IPS-18a (cell line): ENCODE results near the gene AGAP5.

Experiments used
- H3K27ac ChIP-seq: one replicate; pipeline ENCODE4 v1.5.1; 2013; ENCODE audit warnings: low read length
- H3K27me3 ChIP-seq: one replicate; pipeline ENCODE4 v1.6.1; 2013; ENCODE audit warnings: mild to moderate bottlenecking, low read length; ENCODE audit not compliant: control insufficient read depth, insufficient read depth
- H3K36me3 ChIP-seq: one replicate; pipeline ENCODE4 v1.6.1; 2013; ENCODE audit warnings: low read depth, low read length; ENCODE audit not compliant: control insufficient read depth
- H3K4me1 ChIP-seq: one replicate; pipeline ENCODE4 v1.6.1; 2013; ENCODE audit warnings: low read depth, low read length; ENCODE audit not compliant: control insufficient read depth
- H3K4me3 ChIP-seq: one replicate; pipeline ENCODE4 v1.5.1; 2013; ENCODE audit warnings: low read length
- H3K9ac ChIP-seq: one replicate; pipeline ENCODE4 v1.6.1; 2013; ENCODE audit warnings: mild to moderate bottlenecking, low read length, moderate library complexity
- H3K9me3 ChIP-seq: one replicate; pipeline ENCODE4 v1.6.1; 2013; ENCODE audit warnings: low read depth, low read length; ENCODE audit not compliant: control insufficient read depth

Gene AGAP5

GRCh38 chr10:73648975-73649829 lies 48.7 kb downstream of the AGAP5 start:
- no peaks in the 10 kb centered on the region for H3K27me3 ChIP-seq
- no peaks in the 10 kb centered on the region for H3K36me3 ChIP-seq
- no peak overlapping the region for H3K27ac ChIP-seq
- no peaks in the 10 kb centered on the region for H3K4me1 ChIP-seq
- H3K9ac ChIP-seq = no peak overlapping the region
- no peaks in the 10 kb centered on the region for H3K9me3 ChIP-seq
- H3K4me3 ChIP-seq = no peak overlapping the region

- no peaks in the 10 kb centered on the region for H3K36me3 ChIP-seq
- H3K27ac ChIP-seq = no peak overlapping the region
- H3K9ac ChIP-seq = no peak overlapping the region
- H3K27me3 ChIP-seq = no peaks in the 10 kb centered on the region
- peak overlapping the region; percentile 38 for H3K4me3 ChIP-seq
- H3K9me3 ChIP-seq = no peaks in the 10 kb centered on the region
- H3K4me1 ChIP-seq = no peaks in the 10 kb centered on the region
Observed at GRCh38 chr10:73647875-73648651, 49.8 kb downstream of the AGAP5 start.

GRCh38 chr10:73647211-73647874 lies 50.6 kb downstream of the AGAP5 start:
- Histone ChIP-seq H3K27ac (no peak overlapping the region), H3K36me3 (no peaks in the 10 kb centered on the region), H3K4me1 (no peaks in the 10 kb centered on the region), H3K27me3 (no peaks in the 10 kb centered on the region), H3K9ac (no peak overlapping the region), H3K9me3 (no peaks in the 10 kb centered on the region), H3K4me3 (peak overlapping the region; percentile 38)

GRCh38 chr10:73646598-73647041 lies 51.3 kb downstream of the AGAP5 start:
- H3K4me3 ChIP-seq = no peak overlapping the region
- H3K9me3 ChIP-seq = no peaks in the 10 kb centered on the region
- H3K9ac ChIP-seq = no peak overlapping the region
- H3K4me1 ChIP-seq = no peaks in the 10 kb centered on the region
- no peaks in the 10 kb centered on the region for H3K27me3 ChIP-seq
- no peaks in the 10 kb centered on the region for H3K36me3 ChIP-seq
- no peak overlapping the region for H3K27ac ChIP-seq

- no peak overlapping the region for H3K27ac ChIP-seq
- H3K9me3 ChIP-seq = no peaks in the 10 kb centered on the region
- no peaks in the 10 kb centered on the region for H3K4me1 ChIP-seq
- H3K4me3 ChIP-seq = no peak overlapping the region
- H3K27me3 ChIP-seq = no peaks in the 10 kb centered on the region
- H3K9ac ChIP-seq = no peak overlapping the region
- no peaks in the 10 kb centered on the region for H3K36me3 ChIP-seq
Observed at GRCh38 chr10:73645251-73645650, 52.7 kb downstream of the AGAP5 start.

- Histone ChIP-seq H3K4me3 (no peak overlapping the region), H3K36me3 (no peaks in the 10 kb centered on the region), H3K27ac (no peak overlapping the region), H3K9me3 (no peaks in the 10 kb centered on the region), H3K27me3 (no peaks in the 10 kb centered on the region), H3K9ac (no peak overlapping the region), H3K4me1 (no peaks in the 10 kb centered on the region)
Observed at GRCh38 chr10:73644767-73645166, 53.1 kb downstream of the AGAP5 start.

- H3K4me3 ChIP-seq = no peak overlapping the region
- no peaks in the 10 kb centered on the region for H3K36me3 ChIP-seq
- H3K9ac ChIP-seq = no peak overlapping the region
- H3K27me3 ChIP-seq = no peaks in the 10 kb centered on the region
- H3K27ac ChIP-seq = no peak overlapping the region
- no peaks in the 10 kb centered on the region for H3K9me3 ChIP-seq
- H3K4me1 ChIP-seq = no peaks in the 10 kb centered on the region
Observed at GRCh38 chr10:73644015-73644743, 53.7 kb downstream of the AGAP5 start.

GRCh38 chr10:73643362-73643761 lies 54.5 kb downstream of the AGAP5 start:
- Histone ChIP-seq H3K4me1 (no peaks in the 10 kb centered on the region), H3K36me3 (no peaks in the 10 kb centered on the region), H3K27ac (no peak overlapping the region), H3K4me3 (no peak overlapping the region), H3K9ac (no peak overlapping the region), H3K9me3 (no peaks in the 10 kb centered on the region), H3K27me3 (no peaks in the 10 kb centered on the region)

- Histone ChIP-seq H3K4me1 (no peaks in the 10 kb centered on the region), H3K27me3 (no peaks in the 10 kb centered on the region), H3K4me3 (no peak within 1 kb of the TSS), H3K9me3 (no peaks in the 10 kb centered on the region), H3K27ac (no peak within 1 kb of the TSS), H3K9ac (no peak within 1 kb of the TSS), H3K36me3 (no peaks in the 10 kb centered on the region)
Observed at GRCh38 chr10:73641328-73642060, 56.4 kb downstream of the AGAP5 start, which contains the start of gene MYOZ1. MYOZ1 (minus strand) TSS chr10:73641474; CDS start chr10:73640017, 1,457 bp downstream.

- no peaks in the 10 kb centered on the region for H3K27me3 ChIP-seq
- H3K36me3 ChIP-seq = no peaks in the 10 kb centered on the region
- H3K9me3 ChIP-seq = no peaks in the 10 kb centered on the region
- H3K27ac ChIP-seq = no peak overlapping the region
- H3K4me1 ChIP-seq = no peaks in the 10 kb centered on the region
- no peak overlapping the region for H3K9ac ChIP-seq
- no peak overlapping the region for H3K4me3 ChIP-seq
Observed at GRCh38 chr10:73639286-73639685, 58.6 kb downstream of the AGAP5 start.
